HG03439 (cell line): ENCODE results near the gene PTPRR.

Source experiments
- ATAC-seq: cut with Tn5 transposase; IDR thresholded peaks from one replicate; pipeline ENCODE4 v1.9.1; 2021; ENCODE audit warnings: mild to moderate bottlenecking, moderate library complexity; ENCODE audit not compliant: unreplicated experiment

The PTPRR gene

GRCh38 chr12:70806043-70806442 lies 114.5 kb downstream of the PTPRR start:
- no peak for ATAC-seq

GRCh38 chr12:70798016-70798783 lies 122.3 kb downstream of the PTPRR start:
- no peak for ATAC-seq

- ATAC-seq, result no peak
Measured at GRCh38 chr12:70796989-70797388, 123.5 kb downstream of the PTPRR start.

- ATAC-seq, result no peak
Measured at GRCh38 chr12:70795608-70796007, 124.9 kb downstream of the PTPRR start.

GRCh38 chr12:70794131-70794530 lies 126.4 kb downstream of the PTPRR start:
- ATAC-seq, result no peak

GRCh38 chr12:70788774-70789173 lies 131.8 kb downstream of the PTPRR start:
- no peak for ATAC-seq

GRCh38 chr12:70787612-70788011 lies 132.9 kb downstream of the PTPRR start:
- ATAC-seq, result no peak

GRCh38 chr12:70785896-70786295 lies 134.6 kb downstream of the PTPRR start:
- ATAC-seq, result no peak

- ATAC-seq, result no peak
Measured at GRCh38 chr12:70784042-70784668, 136.4 kb downstream of the PTPRR start.

GRCh38 chr12:70783455-70783854 lies 137.1 kb downstream of the PTPRR start:
- no peak for ATAC-seq

- no peak for ATAC-seq
Measured at GRCh38 chr12:70779250-70779649, 141.3 kb downstream of the PTPRR start.

- ATAC-seq, result no peak
Measured at GRCh38 chr12:70774055-70774454, 146.5 kb downstream of the PTPRR start.

- ATAC-seq, result no peak
Measured at GRCh38 chr12:70772836-70773235, 147.7 kb downstream of the PTPRR start.

- no peak for ATAC-seq
Measured at GRCh38 chr12:70771581-70771980, 149.0 kb downstream of the PTPRR start.

- no peak for ATAC-seq
Measured at GRCh38 chr12:70763666-70764065, 156.9 kb downstream of the PTPRR start.

- ATAC-seq, result no peak
Measured at GRCh38 chr12:70762000-70762399, 158.5 kb downstream of the PTPRR start.

- ATAC-seq, result no peak
Measured at GRCh38 chr12:70759161-70759918, 161.2 kb downstream of the PTPRR start.

- ATAC-seq, result no peak
Measured at GRCh38 chr12:70758494-70758845, 162.1 kb downstream of the PTPRR start.

GRCh38 chr12:70757830-70758493 lies 162.6 kb downstream of the PTPRR start:
- ATAC-seq, result no peak

- no peak for ATAC-seq
Measured at GRCh38 chr12:70756791-70757190, 163.7 kb downstream of the PTPRR start.

- ATAC-seq, result no peak
Measured at GRCh38 chr12:70756118-70756517, 164.4 kb downstream of the PTPRR start.
